Astrocyte of the cerebellum (primary cell): ENCODE data around the gene LHX1.

Experiments
- DNase-seq: peaks from one replicate; pipeline ENCODE4 v3.0.0-alpha.2; 2011; ENCODE audit warnings: low read depth
- H3K4me3 ChIP-seq: 2 replicates; pipeline ENCODE4 v1.5.1; 2011; ENCODE audit warnings: mild to moderate bottlenecking, low read depth, low read length, moderate library complexity
- CTCF ChIP-seq: IDR thresholded peaks from 2 replicates; pipeline ENCODE4 v1.5.1; 2012; ENCODE audit warnings: low read length, low read depth, moderate library complexity, mild to moderate bottlenecking; ENCODE audit errors: missing control alignments
- in situ Hi-C: cut with HindIII; loops from 2 replicates; pipeline ENCODE4 v1.10.0; 2017; ENCODE audit warnings: low sequenced_read_pairs

Gene LHX1

DNA sequence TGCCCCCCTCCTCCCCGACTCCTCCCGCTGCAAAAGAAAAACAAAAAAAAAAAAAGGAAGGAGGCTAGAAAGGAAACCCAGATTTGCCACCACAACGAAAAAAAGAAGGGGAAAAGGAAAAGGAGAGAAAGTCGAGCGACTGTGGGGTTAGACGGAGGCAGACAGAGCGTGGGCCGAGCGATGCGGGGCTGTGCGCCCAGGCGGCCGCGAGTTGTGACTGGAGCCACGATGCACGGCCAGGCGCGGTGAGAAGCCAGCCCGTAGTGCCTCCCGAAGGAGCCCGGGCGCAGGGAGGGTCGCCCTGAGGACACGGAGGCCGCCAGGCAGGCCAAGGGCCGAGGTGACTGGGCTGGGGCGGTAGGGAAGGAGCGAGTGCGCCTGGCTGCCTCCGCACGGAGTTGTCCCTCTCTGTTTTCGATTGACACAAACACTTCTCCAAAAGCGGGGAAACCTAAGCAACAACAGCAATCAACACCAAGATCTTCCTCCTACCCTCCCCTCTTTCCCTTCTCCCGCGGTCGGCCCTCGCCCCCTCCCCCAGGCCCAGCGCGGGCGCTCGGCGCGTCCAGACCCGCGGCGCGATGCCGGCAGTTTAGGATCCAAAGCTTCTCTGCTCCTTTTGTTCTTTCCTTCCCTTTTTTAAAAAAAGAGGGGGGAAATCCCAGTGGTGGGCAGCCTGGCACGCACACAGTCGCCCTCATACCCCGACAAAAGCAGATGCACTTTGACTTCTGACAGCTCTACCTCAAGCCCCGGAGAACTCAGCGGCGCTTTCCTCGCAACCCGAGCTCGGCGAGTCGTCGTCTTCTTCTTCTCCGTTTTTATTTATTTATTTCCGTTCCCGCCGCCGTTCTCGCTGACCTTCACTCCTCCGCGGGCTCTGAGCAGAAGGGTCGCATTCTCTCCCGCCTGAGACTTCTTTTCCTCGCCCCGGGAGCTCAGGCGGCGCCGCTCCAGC lies at the start of gene LHX1:
LHX1 (plus strand) TSS at position 475 of the 958 bp plus-strand sequence. CDS start 723 bp downstream, outside the sequence.
- no peak for TF ChIP-seq CTCF
- no peak within 1 kb of the TSS for H3K4me3 ChIP-seq
- in situ Hi-C loops: loop anchor here (5.0 kb wide), 1 partner anchor 50 kb away; no protein-coding TSS in a partner anchor
- DNase-seq: no peak

GRCh38 chr17:36888236-36888951 lies 48.9 kb upstream of the LHX1 start:
- TF ChIP-seq CTCF: no peak
- in situ Hi-C loops: loop anchor here (5.0 kb wide), 1 partner anchor 49 kb away; the partner anchor contains the start of gene LHX1
- H3K4me3 ChIP-seq: no peak overlapping the region
- no peak for DNase-seq

DNA sequence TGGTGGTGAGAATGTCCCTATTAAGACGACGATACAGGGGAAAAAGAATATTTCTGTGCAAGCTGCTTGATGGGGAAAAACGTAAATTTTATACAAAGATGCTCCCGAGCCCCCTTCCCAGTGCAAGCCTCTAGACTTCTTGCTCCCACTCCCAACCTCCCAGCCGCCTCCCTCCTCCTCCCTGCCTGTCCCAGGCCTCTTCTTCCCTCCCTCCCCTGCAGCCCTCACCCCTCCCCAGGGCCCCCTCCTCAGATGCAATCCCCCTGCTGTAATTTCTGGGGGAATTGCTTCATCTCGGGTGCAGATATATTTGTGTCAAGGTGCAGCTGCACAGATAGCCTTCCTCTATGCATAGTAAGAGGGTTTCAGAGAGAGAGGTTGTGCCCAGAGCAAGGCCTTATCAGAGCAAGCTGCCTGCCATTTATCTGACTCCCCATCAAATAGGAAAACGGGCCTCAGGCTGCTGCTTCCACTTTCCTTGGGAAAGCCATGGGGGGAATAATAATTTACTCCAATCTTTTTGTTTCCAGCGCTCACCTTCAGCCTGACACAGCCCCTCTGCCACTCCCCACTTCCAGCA lies 47.4 kb upstream of the LHX1 start:
- in situ Hi-C loops: loop anchor here (5.0 kb wide), 1 partner anchor 47 kb away; the partner anchor contains the start of gene LHX1
- no peak for DNase-seq
- TF ChIP-seq CTCF: no peak
- no peak overlapping the region for H3K4me3 ChIP-seq

- H3K4me3 ChIP-seq: no peak overlapping the region
- DNase-seq: no peak
- no peak for TF ChIP-seq CTCF
- in situ Hi-C loops: no loop called here
Measured at GRCh38 chr17:36890398-36891168, 46.7 kb upstream of the LHX1 start.

DNA sequence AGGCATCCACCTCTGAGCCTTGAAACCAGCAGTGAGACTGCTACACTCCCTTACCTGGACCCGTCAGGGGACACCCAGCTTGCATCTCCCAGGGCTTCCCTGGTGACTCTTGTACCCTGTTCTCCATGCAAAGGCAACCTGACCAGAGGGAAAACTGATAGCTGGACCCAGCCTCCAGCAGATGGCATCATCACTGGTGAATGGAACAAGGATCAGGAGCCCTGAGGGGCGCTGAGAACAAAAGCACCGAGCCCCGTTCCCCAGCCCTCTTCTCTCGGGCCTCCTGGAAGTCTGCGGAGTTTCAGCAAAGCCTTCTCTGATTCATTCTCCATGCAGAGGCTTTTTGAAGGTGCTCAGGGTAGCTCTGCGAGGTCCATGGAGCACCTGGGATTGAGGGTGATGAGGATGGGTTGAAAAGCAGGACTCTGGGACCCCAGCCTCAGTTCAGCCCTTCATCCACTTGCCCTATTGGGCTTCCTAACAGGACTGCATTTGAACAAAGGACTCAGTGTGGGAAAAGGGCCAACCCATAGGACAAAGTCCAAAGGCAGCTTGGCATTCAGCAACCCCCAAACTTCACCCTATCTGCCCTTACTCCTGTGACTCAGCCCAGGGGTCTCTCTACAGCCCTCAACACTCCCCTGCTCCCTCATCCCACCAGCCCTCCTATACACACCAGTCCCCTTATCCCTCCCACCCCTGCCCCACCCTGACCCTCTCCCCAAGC lies 45.0 kb upstream of the LHX1 start:
- in situ Hi-C loops: no loop called here
- TF ChIP-seq CTCF: no peak
- no peak overlapping the region for H3K4me3 ChIP-seq
- no peak for DNase-seq
